Hepatocyte (in vitro differentiated cells): Measurements from ENCODE around the gene MC1R.

Source experiments
- EZH2 ChIP-seq: fragments of 200-600 bp; sonication (generic); IDR thresholded peaks from 2 replicates; pipeline ENCODE4 v1.6.1; 2016; ENCODE audit warnings: antibody characterized with exemption, mild to moderate bottlenecking, borderline replicate concordance
- EZH2phosphoT487 ChIP-seq: fragments of 200-600 bp; sonication (generic); IDR thresholded peaks from one replicate; pipeline ENCODE4 v1.6.1; 2018; ENCODE audit warnings: antibody characterized with exemption, mild to moderate bottlenecking, low read depth, moderate library complexity; ENCODE audit not compliant: unreplicated experiment, severe bottlenecking
- TF ChIP-seq, protein P1 (sequence below): fragments of 200-600 bp; sonication (generic); IDR thresholded peaks from 2 replicates; pipeline ENCODE4 v1.5.1; 2016; ENCODE audit warnings: antibody characterized with exemption, mild to moderate bottlenecking; ENCODE audit not compliant: poor library complexity

DNA sequence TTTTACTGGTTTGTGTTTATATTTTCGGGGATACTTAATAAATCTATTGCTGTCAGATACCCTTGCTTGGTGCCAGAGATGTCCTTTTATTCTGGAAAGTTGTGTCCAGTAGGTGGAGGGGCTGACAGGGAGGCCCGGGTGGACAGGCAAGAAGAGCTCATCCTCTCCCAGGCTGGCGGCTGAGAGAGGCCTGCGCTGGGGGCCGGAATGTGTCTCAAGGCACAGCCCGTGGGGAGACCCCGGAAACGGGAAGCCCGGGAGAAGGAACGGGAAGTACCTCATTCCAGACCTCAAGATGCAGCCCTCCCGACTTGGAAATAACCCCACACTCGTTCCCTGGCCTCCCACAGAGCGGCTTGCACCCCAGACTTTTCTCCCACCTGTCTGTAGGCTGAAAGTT, 17.4 kb downstream of the MC1R start:
- TF ChIP-seq EZH2 (no peak), EZH2phosphoT487 (no peak)
- TF ChIP-seq, protein P1, sequence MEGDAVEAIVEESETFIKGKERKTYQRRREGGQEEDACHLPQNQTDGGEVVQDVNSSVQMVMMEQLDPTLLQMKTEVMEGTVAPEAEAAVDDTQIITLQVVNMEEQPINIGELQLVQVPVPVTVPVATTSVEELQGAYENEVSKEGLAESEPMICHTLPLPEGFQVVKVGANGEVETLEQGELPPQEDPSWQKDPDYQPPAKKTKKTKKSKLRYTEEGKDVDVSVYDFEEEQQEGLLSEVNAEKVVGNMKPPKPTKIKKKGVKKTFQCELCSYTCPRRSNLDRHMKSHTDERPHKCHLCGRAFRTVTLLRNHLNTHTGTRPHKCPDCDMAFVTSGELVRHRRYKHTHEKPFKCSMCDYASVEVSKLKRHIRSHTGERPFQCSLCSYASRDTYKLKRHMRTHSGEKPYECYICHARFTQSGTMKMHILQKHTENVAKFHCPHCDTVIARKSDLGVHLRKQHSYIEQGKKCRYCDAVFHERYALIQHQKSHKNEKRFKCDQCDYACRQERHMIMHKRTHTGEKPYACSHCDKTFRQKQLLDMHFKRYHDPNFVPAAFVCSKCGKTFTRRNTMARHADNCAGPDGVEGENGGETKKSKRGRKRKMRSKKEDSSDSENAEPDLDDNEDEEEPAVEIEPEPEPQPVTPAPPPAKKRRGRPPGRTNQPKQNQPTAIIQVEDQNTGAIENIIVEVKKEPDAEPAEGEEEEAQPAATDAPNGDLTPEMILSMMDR = no peak
